Stimulated activated CD8-positive, alpha-beta memory T cell treated with anti-CD3 and anti-CD28 coated beads, Interleukin-12 subunit alpha, Interleukin-12 subunit beta, amount 100 ng/mL, for 1 hour (primary cell): Measurements from ENCODE around the gene PPP2R2C.

ENCODE experiments used
- DNase-seq: peaks from one replicate; pipeline ENCODE4 v3.0.0-alpha.2; 2020; ENCODE audit warnings: low read depth

PPP2R2C gene

DNA sequence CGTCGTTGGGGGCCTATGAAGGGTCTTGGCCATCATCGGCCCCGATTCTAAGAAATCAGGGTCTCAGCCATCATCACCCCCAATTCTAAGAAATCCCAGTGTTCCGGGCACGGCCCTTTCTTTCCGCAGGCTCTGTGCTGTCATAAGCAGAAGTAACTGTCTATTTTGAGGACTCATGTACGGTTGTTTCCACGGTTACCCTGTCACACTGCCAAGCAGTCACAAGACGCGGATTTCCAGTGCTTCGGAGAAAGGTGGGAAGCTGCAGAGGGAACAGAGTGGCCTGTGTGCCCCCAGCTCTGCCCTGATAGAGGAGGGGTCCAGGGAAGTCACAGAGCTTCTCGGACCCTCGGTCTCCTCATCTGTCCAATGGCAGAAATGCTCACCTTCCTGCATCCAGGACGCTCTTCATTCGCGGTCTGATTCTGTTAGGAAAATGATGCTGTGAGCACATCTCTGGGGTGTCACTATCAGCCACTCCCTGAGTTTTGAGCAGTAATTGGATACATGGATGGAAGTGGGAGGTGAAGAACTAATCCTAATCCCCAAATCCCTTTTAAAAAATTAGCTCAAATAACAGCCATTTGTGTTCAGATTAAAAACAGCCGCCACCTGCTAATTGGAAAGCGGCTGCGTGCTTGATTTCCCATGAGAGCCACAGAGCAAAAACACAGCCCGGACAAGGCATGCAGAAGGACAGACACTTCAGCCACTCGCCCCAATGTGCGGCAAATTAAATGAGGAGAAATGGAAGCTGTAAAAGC lies 129.7 kb downstream of the PPP2R2C start:
- no peak for DNase-seq

DNA sequence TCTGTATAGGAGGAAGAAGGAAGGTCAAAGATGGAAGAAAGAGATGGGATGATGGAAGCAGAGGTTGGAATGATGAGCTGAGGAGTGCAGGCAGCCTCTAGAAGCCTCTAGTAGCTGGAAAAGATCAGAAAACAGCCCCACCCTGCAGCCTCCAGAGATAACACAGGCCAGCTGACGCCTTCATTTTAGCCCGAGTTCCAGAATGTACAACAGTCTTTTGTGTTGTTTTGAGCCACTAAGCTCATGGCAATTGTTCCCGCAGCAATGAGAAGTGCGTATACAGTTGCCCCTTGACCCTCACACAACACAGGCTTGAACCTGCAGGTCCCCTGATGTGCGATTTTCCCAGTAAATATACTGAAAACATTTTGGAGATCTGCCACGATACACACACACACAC lies 130.7 kb downstream of the PPP2R2C start:
- DNase-seq, result no peak

DNA sequence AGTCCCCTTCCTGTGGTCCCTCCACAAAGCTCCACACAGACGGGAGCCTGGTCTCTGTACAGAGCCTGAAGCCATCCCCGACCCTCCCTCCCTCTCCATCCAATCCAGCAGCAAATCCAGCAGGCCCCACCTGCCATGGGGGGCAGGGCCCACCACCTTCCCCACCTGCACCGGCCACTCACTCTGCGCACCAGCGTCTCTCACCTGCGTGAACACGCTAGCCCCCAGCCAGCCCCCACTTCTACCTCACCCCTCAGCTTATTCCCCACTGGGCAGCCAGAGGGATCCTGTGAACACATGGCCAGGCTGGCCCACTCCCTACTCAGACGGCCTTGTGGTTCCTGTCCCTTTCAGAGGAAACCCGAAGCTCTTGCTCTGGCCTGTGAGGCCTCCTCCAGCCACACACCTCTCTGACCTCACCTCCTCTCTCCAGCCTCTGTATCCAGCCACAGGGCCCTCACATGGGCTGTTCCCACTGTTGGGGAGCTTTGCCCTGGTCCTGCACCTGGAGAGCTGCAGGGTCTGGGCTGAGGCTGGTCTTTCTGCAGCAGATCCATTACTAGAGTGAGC lies 131.9 kb downstream of the PPP2R2C start:
- no peak for DNase-seq

DNA sequence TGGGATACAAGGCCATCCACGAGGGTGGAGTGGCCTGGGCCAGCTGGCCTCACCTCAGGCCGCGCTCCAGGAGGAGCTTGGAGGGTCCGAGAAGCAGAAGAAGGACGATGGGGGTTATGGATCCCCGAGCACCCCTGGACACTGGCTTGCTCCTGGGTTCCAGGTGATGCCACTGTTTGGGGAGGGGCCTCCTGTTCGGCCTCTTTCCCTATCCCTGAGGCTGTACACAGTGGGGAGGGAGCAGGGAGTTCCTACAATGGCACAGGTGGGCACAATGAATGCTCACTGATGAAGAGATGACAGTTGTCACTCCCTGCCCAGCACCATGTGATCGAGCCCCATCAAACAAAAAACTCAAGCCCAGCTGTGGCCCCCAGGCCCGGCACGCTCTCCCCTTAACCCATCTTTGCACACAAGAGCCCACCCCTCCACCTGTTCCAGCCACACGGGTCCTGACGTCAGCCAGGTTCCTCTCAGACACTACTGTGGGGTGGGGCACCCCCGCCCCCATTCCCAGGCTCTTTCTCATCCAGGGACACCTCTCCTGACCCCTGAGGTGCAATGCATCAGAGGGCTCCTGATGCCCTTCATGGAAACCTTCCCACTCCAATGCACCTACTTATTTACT lies 132.5 kb downstream of the PPP2R2C start:
- no peak for DNase-seq

DNA sequence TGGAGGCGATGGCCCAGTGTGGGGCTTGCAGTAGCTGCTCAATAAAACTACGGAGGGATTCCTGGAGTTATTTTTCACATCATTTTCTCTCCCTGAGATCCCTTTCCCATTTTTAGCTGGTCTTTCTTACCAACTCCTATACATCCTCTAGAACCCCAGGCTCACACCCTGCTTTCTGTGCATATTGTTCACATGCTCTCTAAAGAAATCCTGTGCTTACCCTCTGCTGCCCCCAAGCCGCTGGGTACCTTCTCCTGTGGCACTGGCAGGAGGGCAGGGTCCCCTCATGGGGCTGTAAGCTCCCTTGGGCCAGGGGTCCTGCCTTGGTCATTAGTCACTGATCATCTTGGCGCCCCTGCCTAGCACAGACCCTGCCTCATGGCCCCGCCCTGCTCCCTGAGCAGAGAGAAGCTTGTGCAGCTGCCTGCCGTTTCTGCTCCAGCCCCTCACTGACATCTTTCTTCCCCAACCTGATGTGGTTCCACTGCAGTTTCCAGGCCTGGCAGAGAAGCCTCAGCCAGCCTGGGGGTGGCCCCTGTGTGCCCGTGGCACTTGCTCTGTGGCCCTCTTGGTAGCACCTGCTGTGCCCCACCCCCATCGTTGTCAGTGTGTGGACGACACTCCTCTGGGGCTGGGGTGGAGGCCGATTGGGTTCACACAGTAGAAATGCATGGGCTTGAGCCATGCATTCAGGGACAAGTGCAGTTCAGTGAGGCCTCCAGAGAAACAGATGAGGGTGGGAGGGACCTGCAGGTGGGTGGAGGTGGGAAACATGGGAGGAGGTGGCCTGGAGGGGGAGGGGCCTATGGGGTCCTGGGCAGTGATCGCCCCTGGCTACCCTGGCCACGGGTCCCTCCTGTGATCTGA lies 133.2 kb downstream of the PPP2R2C start:
- no peak for DNase-seq

DNA sequence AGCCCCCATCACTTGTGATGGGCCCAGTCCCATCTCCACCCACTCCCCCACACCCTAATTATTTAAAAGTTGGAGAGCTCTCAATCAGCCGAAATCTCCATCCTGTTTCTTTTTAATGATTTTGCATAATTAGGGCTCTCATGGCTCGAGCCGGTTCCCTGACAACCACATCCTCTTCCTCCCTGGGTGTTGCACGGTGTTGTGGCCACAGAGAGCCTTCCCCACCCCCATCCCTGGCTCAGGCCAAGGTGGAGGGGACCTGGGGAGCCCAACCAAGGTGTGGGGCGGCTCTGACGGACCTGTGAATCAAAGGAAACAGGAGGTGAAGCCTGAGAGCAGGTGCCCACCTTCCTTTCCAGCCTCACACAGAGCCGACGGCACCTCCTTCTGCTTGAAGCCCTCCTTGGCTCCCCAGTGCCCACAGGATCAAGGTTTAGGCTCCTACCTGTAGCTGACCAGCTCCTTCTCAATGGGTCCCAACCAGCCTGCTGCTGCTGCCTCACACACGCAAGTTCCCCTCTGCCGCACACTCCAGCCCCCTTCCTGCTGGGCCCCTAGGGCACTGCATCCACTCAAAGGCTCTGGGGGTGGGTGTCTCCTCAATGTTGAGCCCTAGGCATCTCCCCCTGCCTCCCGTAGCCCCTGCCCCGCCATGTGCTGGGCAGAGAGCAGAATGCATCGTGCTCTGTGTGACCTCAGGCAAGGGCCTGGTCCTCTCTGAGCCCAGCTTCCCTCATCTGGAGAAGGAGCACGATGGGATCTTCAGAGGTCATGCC lies 134.1 kb downstream of the PPP2R2C start:
- no peak for DNase-seq

DNA sequence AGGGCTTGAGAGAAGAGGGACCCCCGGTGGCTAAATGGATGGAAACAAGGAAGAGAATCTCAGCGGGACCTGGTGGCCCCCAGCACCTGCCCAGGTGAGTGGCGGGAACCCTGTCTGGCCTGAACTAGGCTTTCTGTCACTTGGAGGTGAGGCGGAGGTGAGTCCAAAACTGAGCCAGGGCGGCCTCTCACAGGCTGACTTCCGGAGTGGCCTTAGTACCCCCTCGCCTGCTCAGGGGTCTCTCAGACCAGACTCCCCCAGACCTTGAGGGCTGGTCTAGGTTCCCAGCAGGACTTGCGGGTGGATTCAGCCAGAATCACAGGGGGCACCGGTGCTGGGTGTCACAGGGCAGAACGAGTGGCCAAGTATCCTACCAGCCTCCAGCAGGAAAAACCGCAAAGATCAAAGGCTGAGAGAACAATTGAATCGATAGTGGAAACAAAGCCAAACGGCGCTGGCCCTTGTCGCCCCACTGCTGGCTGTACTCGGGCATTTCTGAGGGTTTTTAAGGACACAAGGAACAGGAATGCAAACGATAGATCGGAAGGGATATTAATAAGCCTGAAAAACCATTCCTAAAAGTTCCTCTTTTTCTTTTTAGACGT lies 135.0 kb downstream of the PPP2R2C start:
- DNase-seq, result no peak

DNA sequence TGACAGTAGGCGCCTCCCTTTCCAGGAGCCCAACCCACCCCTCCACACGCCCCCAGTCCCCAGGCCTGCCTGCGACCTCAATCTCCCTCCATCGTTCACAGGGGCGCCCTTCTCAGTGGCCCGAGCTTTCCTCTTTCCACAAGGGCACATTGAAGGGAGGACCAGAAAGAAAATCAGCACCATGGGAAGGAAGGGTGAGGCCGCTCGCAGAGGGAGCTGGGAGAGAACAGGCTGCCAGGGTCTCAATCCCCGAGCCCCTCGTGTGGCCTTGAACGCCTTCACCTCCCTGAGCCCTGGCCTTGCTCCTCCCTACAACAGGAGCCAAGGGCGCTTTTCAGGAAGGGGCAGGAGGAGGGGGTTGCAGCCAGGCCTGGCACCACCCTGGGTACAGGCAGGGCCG lies 136.2 kb downstream of the PPP2R2C start:
- no peak for DNase-seq

DNA sequence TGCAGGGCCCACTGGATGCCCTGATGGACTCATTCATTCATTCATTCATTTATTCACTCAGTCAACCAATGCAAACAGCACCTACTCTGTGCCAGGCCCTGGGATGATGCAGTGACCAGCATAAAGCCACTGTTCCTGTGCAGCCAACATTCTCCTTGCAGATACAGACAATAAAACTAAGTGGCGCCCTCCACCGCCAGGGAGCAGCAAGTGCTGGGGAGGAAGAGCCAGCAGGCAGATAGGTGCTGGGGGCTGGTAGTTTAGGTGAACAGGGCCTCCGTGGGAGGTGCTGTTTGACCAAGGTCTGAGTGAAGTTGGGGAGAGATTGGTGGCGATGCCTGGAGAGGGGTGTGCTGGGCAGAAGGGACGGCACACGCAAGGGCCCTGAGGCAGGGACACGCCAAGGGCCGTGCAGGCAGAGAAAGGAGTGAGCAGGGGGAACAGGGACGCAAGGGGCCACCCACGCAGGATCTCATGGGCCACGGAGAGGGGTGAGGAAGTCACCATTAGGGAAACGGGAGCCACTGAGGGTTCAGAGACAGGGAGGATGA lies 137.3 kb downstream of the PPP2R2C start:
- DNase-seq, result no peak

DNA sequence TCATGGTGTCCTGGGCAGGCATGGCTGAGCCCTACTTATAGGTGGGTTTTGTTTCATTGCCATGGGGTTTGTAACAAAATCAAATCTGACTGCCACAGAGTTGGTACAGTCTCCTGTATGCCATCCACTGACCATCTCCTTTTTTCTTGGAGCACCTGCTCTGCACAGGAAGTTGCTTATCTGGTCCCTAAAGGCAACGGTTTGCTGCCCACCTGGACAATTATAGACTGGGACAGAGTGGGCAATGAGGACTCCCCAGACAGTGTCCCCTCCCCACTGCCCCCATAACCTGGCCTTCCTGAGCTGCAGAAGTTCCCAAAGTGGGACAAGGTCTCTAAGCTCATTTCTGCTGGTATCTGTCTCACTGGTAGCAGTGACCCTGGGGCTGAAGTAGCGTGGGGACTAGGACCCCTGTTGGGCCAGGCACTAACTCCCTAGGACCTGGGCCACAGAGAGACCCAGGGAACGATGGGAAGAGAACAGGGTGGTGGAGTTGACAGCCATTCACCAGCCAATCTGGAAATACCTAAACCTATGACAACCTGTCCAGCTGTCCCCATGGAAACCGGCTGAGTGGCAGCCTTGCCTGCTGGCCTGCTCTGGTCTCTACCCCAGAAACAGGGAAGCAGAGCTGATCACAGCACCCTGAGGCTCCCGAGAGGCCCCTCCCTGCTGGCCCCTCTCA lies 138.1 kb downstream of the PPP2R2C start:
- no peak for DNase-seq

DNA sequence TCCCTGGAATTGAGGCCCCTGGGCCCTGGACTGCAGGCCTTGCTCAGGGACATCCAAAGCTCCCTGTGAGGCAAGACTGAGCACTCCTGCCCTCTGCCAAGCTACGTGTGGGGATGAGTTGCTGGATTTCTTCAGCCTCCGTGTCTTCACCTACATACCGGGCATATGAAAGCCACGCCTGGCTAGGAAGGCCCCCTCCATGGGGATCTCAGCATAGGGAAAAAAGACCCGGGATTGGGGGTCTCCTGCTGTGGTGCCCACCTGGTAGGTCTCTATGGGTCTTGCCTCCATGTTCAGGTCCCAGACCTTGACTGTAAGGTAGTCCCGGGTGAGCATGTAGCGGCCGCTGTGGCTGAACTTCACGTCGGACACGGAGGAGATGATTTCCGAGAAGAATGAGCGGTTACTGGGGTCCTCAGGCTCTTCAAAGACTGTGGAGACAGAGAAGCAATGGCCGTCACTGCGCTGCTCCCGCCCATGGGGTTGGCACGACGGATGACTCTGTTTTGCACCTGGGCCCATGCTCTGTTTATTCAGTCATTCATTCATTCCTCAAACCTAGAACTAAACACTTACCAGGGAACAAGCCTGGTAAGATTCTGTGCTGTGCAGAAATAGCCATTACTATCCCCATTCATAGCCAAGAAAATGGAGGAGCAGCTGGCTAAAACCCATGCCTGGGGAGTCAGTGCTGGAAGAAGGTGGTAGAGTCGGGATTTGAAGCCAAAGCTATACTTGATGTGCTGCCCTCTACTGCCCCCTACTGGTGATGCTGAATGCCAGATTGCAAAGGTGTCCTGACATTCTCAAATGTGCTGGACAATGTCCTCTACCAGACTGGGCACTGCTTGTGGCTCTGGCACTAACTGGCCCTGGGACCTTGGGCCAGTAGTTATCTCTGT lies 138.9 kb downstream of the PPP2R2C start:
- DNase-seq, result no peak

DNA sequence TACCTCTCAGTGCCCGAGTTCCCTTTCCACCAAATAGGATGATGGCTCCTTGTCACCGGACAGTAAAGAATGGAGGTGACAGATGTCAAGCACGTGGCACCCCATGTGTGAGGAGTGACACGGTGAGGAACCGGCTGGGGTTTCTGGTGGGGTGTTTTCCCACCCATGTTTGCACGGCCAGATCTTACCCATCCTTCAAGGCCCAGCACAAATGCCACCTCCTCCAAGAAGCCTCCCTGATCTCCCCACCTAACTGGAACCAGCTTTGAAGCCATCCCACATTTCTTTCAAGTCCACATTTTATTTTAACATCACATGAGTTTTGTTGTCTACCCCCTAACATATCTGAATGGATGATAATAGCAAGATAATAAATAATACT lies 139.8 kb downstream of the PPP2R2C start:
- DNase-seq, result no peak

DNA sequence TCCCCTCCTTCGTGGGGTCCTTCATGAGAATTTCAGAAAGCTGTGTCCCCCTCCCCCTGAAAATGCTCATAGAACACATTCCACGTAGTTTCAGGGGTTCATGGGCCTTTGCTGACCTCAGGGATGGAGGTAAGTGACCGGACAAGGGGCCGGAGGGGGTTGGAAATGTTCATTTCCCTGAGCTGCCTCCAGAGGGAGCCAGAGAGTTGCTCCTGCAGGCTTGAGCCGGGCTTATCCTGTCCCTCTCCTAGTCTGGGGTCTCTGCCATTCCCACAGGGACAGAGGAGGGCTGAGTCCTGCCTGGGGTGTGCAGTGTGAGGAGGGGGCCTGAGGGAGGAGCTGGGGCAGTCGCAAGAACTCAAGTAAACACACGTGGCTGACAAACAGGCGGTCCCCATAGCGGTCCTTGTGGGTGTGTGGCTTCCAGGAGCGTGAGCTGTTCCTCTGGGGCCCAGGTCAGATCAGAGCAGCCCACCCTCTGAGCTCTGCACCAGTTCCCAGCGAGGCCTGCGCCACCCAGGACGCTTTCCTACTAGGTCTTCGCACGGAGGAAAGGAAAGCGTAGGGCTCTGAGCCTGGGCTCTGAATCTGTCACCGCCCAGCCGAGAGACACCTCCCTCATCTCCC lies 140.3 kb downstream of the PPP2R2C start:
- no peak for DNase-seq

DNA sequence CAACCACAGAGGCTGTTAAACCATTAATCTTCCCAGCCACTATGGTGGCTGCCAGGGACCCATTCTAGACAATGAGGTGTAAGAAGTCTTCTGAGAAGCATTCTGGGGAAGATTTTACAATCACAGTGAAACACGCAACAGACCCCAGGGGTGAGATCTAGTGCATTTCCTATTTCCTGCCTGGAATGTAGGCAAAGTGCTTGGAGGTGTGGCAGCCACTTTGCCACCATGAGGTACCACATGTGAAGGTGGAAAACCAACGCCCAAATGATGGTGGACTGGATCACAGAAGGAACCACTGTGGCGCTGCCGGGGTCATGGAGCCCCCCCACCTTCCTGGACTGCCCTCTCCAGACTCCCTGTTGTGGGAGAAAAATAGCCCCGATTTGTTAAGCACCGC lies 140.9 kb downstream of the PPP2R2C start:
- DNase-seq, result no peak

DNA sequence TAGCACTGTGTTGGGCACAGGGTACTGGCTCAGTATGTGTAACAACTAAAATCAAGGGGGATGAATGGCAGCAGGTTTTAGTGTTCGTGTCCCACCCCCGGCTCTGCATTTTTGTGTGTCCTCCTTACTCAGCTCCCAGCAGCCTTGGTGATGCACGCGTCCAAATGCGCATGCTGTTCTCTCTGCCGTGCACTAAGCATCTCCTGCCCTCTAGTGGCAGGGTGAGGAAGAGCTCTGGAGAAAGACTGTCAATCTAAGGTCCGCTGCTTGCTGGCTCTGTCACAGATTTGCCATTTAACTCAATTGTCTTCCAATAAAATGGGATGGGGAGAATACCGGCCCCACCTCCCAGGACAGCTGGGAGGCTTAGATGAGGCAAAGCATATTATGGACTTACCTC lies 141.4 kb downstream of the PPP2R2C start:
- no peak for DNase-seq

DNA sequence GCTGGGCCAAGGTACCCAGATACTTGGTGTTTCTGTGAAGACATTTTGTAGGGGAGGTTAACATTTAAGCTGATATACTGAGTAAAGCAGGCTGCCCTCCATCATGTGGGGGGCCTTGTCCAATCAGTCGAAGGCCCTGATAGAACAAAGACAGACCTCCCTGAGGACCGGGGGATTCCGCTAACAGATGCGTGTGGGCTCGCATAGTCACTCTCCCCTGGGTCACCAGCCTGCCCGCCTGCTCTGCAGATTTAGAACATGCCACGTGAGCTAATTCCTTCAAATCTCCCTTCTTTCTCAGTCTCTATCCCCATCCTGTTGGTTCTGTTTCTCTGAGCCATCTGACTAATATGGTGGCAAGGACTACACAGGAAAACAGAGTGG lies 142.0 kb downstream of the PPP2R2C start:
- no peak for DNase-seq

DNA sequence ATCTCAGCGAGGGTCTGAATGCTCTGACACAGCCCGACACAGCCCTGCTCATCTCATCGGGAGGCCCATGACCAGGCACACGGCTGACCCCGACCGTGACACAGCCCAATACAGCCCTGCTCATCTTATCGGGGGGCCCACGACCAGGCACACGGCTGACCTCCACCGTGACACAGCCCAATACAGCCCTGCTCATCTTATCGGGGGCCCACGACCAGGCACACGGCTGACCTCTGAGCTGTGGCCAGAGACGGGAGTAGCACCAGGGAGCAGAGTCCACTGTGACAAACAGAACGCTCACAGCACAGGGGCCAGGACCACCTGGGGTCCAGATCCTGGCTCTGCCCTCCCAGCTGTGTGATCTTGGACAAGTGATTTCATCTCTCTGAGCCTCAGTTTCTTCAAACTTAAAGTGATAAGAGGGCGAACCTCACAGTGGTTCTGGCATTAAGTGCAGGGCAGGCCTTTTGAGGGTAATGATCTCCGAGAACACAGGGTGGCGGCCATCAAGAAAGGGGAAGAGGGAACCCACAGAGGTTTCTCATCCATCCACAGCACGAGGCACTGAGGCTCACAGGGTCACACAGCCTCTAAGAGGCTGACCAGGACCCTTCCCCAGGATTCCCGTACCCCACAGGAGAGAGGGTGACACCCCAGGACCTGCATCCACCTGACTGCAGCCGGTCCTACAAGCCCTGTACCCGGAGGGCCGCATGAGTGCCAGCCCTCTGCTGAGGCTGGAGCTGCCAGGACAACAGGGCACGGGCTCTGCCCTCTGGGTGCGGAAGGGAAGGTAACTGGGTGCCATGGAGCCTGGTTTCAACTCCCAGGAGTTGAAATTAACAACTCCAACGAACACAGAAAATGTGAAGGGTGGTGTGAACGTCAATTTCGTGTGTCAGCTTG lies 142.7 kb downstream of the PPP2R2C start:
- no peak for DNase-seq

DNA sequence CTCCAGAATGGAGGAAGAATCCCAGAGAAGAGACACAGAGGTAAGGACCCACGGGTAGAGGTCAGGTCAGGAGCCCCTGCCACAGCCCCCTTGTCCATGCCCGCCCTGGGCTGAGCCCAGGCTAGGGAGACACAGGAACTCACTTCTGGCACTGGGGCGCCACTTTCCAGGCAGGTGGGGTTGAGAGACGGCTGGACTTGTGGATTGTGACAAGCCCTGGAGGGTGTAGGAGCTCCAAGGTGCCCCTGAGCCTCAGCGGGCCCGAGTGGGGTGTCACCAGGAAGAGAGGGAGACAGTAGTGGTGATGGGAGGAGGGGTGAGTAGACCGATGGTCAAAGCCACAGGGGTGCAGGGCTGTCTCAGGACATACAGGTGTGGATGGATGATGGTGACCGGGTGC lies 143.9 kb downstream of the PPP2R2C start:
- DNase-seq, result no peak
